HG03520 (cell line): ENCODE results near the gene TKT.
A peak's percentile ranks its signal among the peaks of the same experiment; 100 is the strongest.

Experiments used
- ATAC-seq: cut with Tn5 transposase; IDR thresholded peaks from one replicate; pipeline ENCODE4 v1.9.1; 2021; ENCODE audit warnings: mild to moderate bottlenecking, moderate library complexity; ENCODE audit not compliant: unreplicated experiment

Gene TKT

DNA sequence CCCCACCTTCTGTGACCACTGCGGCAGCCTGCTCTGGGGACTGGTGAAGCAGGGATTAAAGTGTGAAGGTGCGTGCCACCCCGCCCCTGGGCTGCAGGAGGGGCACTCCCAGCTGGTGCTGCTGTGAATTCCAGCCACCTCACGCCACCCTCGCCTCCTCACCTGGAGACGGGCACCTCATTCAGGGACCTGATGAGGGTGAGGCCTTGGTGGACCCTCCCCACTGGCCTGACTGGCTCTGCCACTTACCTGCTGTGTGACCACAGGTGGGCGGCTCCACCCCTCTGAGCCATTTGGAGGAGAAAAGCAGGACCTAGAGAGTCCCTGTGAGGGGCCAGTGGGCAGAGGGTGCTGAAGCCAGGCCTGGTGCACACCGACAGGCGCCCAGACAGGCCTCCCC, 72.3 kb downstream of the TKT start:
- ATAC-seq: no peak

DNA sequence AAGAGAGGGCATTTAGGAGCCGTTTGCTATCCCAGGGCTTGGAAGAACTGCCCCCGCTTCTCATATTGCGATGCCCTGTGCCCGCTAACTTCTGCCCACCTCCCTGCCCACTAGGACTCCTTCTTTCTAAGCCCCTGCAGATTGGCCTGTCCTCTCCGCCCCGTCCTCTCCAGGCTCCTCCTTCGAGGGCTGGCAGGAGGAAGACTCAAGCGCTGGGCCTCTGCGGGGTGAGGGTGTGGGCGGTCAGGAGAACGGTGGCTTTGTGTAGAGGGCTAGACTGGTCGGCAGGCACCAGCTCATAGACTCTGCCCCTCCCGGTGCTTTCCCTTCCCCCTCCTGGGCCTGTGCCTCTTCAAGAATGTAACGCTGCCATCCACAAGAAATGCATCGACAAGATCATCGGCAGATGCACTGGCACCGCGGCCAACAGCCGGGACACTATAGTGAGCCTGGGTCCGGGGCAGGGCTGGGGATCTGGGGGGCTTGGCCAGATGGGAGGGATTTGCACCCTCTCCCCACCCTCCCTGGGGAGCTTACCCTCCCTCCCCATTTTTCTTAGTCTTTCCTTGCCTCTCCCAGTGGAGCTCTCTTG, 73.0 kb downstream of the TKT start:
- ATAC-seq: no peak

- no peak for ATAC-seq
These were observed 74.3 kb downstream of the TKT start for GRCh38 chr3:53181528-53181927.

- ATAC-seq: no peak
These were observed 74.8 kb downstream of the TKT start for GRCh38 chr3:53181024-53181371.

GRCh38 chr3:53180305-53181023, 75.4 kb downstream of the TKT start:
- peak; percentile 93 for ATAC-seq

GRCh38 chr3:53179580-53179979, 76.2 kb downstream of the TKT start:
- no peak for ATAC-seq

- ATAC-seq: no peak
These were observed 77.6 kb downstream of the TKT start for GRCh38 chr3:53178246-53178645.

DNA sequence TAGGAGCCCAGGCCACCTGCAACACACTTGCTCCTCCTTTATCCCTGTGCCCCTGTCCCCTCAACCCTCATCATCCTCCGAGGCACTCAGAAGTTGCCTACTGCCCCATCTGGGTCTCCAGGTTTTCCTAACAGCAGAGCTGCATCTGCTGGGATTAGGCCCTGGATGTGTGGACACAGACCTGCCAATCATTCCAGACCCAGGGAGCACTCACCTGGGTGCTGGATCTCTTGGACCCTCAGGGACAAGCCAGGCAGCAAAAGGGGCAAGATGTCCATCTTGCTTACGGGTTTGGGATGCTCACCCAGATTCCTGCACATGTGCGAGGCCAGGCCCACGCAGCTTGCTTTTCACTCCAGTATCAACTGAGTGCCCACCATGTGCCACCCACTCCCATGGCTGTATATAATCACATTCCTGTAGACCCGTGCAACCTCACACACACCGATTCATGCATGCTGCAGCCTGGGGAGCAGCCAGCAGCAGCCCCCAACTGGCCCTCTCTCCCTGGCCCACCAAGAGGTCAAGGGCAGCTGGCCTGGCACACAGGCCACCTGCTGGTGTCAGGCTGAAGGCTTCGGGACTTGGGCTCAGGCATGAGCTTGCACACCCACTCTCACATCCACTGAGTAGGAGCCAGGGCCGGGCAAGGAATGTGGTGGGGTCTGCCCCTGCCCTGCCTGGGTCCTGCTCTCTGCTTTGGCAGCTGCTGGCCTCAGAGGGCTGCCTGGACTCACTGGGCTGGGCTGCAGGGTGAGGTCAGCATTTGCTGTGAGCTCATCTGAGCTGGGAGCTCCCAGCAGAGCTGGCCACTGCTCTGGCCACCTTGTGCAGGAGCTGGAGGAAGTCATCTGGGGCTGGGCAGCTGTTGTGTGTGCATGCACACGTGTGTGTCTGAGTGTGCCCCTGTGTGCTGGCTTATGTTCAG, 79.9 kb downstream of the TKT start:
- ATAC-seq: no peak
